GM12878 (cell line): Measurements from ENCODE around the gene NTM. TPM values are rescaled to one million over a fixed set of nuclear protein-coding genes. Genes with fewer than 3 reads are reported as not detected.

Experiments
- CHD4 ChIP-seq: fragments of 200-600 bp; sonication (generic); IDR thresholded peaks from 2 replicates; pipeline ENCODE4 v1.6.1; 2016; ENCODE audit warnings: mild to moderate bottlenecking
- EED ChIP-seq: sonication (generic); IDR thresholded peaks from 2 replicates; pipeline ENCODE4 v1.6.1; 2016; ENCODE audit warnings: antibody characterized with exemption, low read depth
- EP300 ChIP-seq, 2 experiments: fragments of 150-350 bp in 1 of 2; IDR thresholded peaks; 2 replicates each; pipeline ENCODE4 v1.6.1; 2011 to 2012; ENCODE audit warnings: low read depth in 2 of 2, low read length in 2 of 2, borderline replicate concordance in 1 of 2, improper control_type of control experiment in 1 of 2, inconsistent platforms in 1 of 2; ENCODE audit not compliant: control insufficient read depth in 1 of 2
- FOXM1 ChIP-seq: IDR thresholded peaks from 2 replicates; pipeline ENCODE4 v1.6.1; 2012; ENCODE audit warnings: low read depth, mild to moderate bottlenecking, inconsistent platforms, low read length, moderate library complexity
- GATAD2B ChIP-seq: fragments of 450-650 bp; conservative IDR thresholded peaks from 2 replicates; pipeline ENCODE4 v1.6.1; 2017; ENCODE audit warnings: low read depth, mild to moderate bottlenecking, moderate library complexity
- KAT2A ChIP-seq: conservative IDR thresholded peaks from 2 replicates; pipeline ENCODE4 v1.6.1; 2011; ENCODE audit warnings: low read depth, low read length; ENCODE audit not compliant: control insufficient read depth
- LARP7 ChIP-seq: fragments of 450-650 bp; IDR thresholded peaks from 2 replicates; pipeline ENCODE4 v1.6.1; 2017; ENCODE audit warnings: mild to moderate bottlenecking
- MEF2A ChIP-seq: IDR thresholded peaks from 2 replicates; pipeline ENCODE4 v1.6.1; 2011; ENCODE audit warnings: low read depth, mild to moderate bottlenecking, low read length, moderate library complexity; ENCODE audit not compliant: insufficient read depth
- MTA2 ChIP-seq: fragments of 450-650 bp; IDR thresholded peaks from 2 replicates; pipeline ENCODE4 v1.6.1; 2016; ENCODE audit warnings: low read depth, mild to moderate bottlenecking, moderate library complexity
- NRF1 ChIP-seq: conservative IDR thresholded peaks from 2 replicates; pipeline ENCODE4 v1.6.1; 2011; ENCODE audit warnings: mild to moderate bottlenecking, low read depth, low read length, improper control_type of control experiment
- PAX8 ChIP-seq: fragments of 450-650 bp; IDR thresholded peaks from 2 replicates; pipeline ENCODE4 v1.6.1; 2017; ENCODE audit warnings: mild to moderate bottlenecking, moderate library complexity
- POU2F2 ChIP-seq: IDR thresholded peaks from 3 replicates; pipeline ENCODE4 v1.6.1; 2011; ENCODE audit warnings: low read depth, mild to moderate bottlenecking, low read length, borderline replicate concordance
- RAD51 ChIP-seq: fragments of 450-650 bp; IDR thresholded peaks from 2 replicates; pipeline ENCODE4 v1.6.1; 2016; ENCODE audit warnings: moderate library complexity, mild to moderate bottlenecking, inconsistent platforms
- SP1 ChIP-seq: IDR thresholded peaks from one replicate; pipeline ENCODE4 v1.6.1; 2011; ENCODE audit warnings: low read depth, low read length
- SREBF1 ChIP-seq: IDR thresholded peaks from 2 replicates; pipeline ENCODE4 v1.6.1; 2012; ENCODE audit warnings: mild to moderate bottlenecking, low read length
- SUPT20H ChIP-seq: IDR thresholded peaks from 2 replicates; pipeline ENCODE4 v1.6.1; 2011; ENCODE audit warnings: low read depth, mild to moderate bottlenecking, low read length, moderate library complexity, borderline replicate concordance; ENCODE audit not compliant: control insufficient read depth
- TARDBP ChIP-seq: IDR thresholded peaks from 2 replicates; pipeline ENCODE4 v1.6.1; 2016; ENCODE audit warnings: borderline replicate concordance
- TCF12 ChIP-seq: IDR thresholded peaks from 2 replicates; pipeline ENCODE4 v1.6.1; 2011; ENCODE audit warnings: low read depth, mild to moderate bottlenecking, low read length
- WRNIP1 ChIP-seq: IDR thresholded peaks from 2 replicates; pipeline ENCODE4 v1.6.1; 2011; ENCODE audit warnings: low read depth, low read length, improper control_type of control experiment, borderline replicate concordance
- YBX1 ChIP-seq: fragments of 450-650 bp; IDR thresholded peaks from 2 replicates; pipeline ENCODE4 v1.6.1; 2016; ENCODE audit warnings: antibody characterized with exemption
- ZBED1 ChIP-seq: IDR thresholded peaks from 2 replicates; pipeline ENCODE4 v1.6.1; 2016; ENCODE audit warnings: borderline replicate concordance
- polyA plus RNA-seq, 11 experiments: library from polyadenylated mRNA; depleted of rRNA in 4 of 11; unstranded in 6 of 11; stranded (reverse) in 5 of 11; fragments of >200 nt; fragmentation: Nextera tagmentation in 4 of 11; fragmentation: Illumina TruSeq in 1 of 11; extraction: Ambion mirVana in 4 of 11; extraction: Trizol in 1 of 11; gene quantifications; 1 replicate in 1 of 11; 2 replicates in 10 of 11; pipeline versions ENCODE4 v1.2.1 to v1.2.3, GENCODE V29; 2011 to 2016; ENCODE audit warnings: inconsistent platforms in 2 of 11, missing spikeins in 2 of 11, low read depth in 1 of 11
- total RNA-seq, 4 experiments: library from RNA; depleted of rRNA in 3 of 4; stranded (reverse); fragments of >200 nt in 3 of 4; fragmentation: Illumina TruSeq in 1 of 4; extraction: Trizol in 1 of 4; gene quantifications; 2 replicates each; pipeline versions ENCODE4 v1.2.1 to v1.2.3, GENCODE V29; 2013 to 2021
- TF ChIP-seq, protein P1 (sequence below): fragments of 450-650 bp; IDR thresholded peaks from 2 replicates; pipeline ENCODE4 v1.6.1; 2018; ENCODE audit warnings: mild to moderate bottlenecking, low read depth, moderate library complexity; ENCODE audit not compliant: partially characterized antibody
- TF ChIP-seq, protein P2 (sequence below): fragments of 450-650 bp; IDR thresholded peaks from 2 replicates; pipeline ENCODE4 v1.6.1; 2017; ENCODE audit warnings: mild to moderate bottlenecking, moderate library complexity
- TF ChIP-seq, protein P3 (sequence below): fragments of 450-650 bp; formaldehyde crosslinking; IDR thresholded peaks from 2 replicates; pipeline ENCODE4 v1.4.0; 2022; ENCODE audit warnings: mild to moderate bottlenecking, moderate library complexity

Gene NTM
- total and polyA plus RNA-seq, 10 of the 15 experiments (the other 5 are each of a cell fraction or from before 2014, with no cell fraction given) = not detected

DNA sequence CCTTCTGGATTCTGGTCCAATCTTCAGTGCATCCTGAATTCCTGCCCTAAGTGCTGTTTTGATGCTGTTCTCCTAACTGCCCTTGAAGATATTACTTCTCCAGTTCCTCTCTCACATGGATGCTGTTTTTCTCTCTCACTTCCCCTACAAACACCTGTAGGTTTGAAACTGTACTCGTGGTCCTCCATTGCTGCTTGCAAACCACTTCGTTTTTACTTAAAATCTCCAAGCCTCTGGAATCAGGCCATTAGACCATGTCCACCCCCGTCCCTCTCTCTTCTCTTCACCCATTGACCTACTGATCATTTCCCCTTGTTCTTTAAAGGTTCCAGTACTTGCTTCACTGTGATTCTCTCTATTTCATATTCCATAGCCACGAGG, 988.1 kb downstream of the NTM start (continued):
- TF ChIP-seq, protein P1, sequence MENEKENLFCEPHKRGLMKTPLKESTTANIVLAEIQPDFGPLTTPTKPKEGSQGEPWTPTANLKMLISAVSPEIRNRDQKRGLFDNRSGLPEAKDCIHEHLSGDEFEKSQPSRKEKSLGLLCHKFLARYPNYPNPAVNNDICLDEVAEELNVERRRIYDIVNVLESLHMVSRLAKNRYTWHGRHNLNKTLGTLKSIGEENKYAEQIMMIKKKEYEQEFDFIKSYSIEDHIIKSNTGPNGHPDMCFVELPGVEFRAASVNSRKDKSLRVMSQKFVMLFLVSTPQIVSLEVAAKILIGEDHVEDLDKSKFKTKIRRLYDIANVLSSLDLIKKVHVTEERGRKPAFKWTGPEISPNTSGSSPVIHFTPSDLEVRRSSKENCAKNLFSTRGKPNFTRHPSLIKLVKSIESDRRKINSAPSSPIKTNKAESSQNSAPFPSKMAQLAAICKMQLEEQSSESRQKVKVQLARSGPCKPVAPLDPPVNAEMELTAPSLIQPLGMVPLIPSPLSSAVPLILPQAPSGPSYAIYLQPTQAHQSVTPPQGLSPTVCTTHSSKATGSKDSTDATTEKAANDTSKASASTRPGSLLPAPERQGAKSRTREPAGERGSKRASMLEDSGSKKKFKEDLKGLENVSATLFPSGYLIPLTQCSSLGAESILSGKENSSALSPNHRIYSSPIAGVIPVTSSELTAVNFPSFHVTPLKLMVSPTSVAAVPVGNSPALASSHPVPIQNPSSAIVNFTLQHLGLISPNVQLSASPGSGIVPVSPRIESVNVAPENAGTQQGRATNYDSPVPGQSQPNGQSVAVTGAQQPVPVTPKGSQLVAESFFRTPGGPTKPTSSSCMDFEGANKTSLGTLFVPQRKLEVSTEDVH = no peak
- TF ChIP-seq ZBED1 (no peak), SP1 (no peak), NRF1 (no peak), GATAD2B (no peak), SREBF1 (no peak), RAD51 (no peak), PAX8 (no peak), EED (peak; percentile 94), TCF12 (peak; percentile 77), FOXM1 (no peak), MTA2 (no peak), MEF2A (peak; percentile 44; the same call in 1 of the 2 replicates), KAT2A (no peak), LARP7 (no peak), WRNIP1 (no peak), TARDBP (no peak), YBX1 (no peak), EP300 (IDR thresholded peaks at IDR 0.05; ENCODE audit: borderline replicate concordance in 1 of 2, control insufficient read depth in 1 of 2, low read depth in 2 of 2, low read length in 2 of 2) (no peak), SUPT20H (no peak), POU2F2 (no peak; the same call in 2 of the 3 replicates), CHD4 (no peak)
- TF ChIP-seq, protein P2, sequence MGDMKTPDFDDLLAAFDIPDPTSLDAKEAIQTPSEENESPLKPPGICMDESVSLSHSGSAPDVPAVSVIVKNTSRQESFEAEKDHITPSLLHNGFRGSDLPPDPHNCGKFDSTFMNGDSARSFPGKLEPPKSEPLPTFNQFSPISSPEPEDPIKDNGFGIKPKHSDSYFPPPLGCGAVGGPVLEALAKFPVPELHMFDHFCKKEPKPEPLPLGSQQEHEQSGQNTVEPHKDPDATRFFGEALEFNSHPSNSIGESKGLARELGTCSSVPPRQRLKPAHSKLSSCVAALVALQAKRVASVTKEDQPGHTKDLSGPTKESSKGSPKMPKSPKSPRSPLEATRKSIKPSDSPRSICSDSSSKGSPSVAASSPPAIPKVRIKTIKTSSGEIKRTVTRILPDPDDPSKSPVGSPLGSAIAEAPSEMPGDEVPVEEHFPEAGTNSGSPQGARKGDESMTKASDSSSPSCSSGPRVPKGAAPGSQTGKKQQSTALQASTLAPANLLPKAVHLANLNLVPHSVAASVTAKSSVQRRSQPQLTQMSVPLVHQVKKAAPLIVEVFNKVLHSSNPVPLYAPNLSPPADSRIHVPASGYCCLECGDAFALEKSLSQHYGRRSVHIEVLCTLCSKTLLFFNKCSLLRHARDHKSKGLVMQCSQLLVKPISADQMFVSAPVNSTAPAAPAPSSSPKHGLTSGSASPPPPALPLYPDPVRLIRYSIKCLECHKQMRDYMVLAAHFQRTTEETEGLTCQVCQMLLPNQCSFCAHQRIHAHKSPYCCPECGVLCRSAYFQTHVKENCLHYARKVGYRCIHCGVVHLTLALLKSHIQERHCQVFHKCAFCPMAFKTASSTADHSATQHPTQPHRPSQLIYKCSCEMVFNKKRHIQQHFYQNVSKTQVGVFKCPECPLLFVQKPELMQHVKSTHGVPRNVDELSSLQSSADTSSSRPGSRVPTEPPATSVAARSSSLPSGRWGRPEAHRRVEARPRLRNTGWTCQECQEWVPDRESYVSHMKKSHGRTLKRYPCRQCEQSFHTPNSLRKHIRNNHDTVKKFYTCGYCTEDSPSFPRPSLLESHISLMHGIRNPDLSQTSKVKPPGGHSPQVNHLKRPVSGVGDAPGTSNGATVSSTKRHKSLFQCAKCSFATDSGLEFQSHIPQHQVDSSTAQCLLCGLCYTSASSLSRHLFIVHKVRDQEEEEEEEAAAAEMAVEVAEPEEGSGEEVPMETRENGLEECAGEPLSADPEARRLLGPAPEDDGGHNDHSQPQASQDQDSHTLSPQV = no peak
- TF ChIP-seq, protein P3, sequence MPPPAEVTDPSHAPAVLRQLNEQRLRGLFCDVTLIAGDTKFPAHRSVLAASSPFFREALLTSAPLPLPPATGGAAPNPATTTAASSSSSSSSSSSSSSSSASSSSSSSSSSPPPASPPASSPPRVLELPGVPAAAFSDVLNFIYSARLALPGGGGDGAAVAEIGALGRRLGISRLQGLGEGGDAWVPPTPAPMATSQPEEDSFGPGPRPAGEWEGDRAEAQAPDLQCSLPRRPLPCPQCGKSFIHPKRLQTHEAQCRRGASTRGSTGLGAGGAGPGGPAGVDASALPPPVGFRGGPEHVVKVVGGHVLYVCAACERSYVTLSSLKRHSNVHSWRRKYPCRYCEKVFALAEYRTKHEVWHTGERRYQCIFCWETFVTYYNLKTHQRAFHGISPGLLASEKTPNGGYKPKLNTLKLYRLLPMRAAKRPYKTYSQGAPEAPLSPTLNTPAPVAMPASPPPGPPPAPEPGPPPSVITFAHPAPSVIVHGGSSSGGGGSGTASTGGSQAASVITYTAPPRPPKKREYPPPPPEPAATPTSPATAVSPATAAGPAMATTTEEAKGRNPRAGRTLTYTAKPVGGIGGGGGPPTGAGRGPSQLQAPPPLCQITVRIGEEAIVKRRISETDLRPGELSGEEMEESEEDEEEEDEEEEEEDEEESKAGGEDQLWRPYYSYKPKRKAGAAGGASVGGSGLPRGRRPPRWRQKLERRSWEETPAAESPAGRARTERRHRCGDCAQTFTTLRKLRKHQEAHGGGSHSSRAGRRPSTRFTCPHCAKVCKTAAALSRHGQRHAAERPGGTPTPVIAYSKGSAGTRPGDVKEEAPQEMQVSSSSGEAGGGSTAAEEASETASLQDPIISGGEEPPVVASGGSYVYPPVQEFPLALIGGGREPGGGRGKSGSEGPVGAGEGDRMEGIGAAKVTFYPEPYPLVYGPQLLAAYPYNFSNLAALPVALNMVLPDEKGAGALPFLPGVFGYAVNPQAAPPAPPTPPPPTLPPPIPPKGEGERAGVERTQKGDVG (CRISPR knock-in tag) = no peak
